LNCAP (cell line): ENCODE results near the gene ZBTB20.

Source experiments
- TF ChIP-seq, protein P1 (sequence below): fragments of 450-650 bp; IDR thresholded peaks from 2 replicates; pipeline ENCODE4 v1.5.1; 2017; ENCODE audit warnings: mild to moderate bottlenecking

The ZBTB20 gene

DNA sequence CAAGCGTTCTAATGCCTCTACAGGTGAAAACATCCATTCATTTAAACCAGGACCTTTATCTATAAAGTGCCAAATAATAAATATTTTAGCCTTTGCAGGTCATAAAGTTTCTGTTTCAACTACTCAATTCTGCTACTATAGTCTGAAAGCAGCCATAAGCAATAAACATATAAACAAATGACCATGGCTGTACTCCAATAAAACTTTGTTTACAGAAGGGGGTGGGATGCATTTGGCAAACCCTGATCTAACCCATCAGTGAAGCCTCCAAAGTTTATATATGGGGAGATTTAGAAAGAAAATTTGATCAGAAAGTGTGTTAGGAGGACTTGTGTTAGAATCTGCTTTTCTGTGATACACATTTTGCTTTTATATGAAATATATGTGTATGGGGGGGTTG, 161.3 kb downstream of the ZBTB20 start:
- TF ChIP-seq, protein P1, sequence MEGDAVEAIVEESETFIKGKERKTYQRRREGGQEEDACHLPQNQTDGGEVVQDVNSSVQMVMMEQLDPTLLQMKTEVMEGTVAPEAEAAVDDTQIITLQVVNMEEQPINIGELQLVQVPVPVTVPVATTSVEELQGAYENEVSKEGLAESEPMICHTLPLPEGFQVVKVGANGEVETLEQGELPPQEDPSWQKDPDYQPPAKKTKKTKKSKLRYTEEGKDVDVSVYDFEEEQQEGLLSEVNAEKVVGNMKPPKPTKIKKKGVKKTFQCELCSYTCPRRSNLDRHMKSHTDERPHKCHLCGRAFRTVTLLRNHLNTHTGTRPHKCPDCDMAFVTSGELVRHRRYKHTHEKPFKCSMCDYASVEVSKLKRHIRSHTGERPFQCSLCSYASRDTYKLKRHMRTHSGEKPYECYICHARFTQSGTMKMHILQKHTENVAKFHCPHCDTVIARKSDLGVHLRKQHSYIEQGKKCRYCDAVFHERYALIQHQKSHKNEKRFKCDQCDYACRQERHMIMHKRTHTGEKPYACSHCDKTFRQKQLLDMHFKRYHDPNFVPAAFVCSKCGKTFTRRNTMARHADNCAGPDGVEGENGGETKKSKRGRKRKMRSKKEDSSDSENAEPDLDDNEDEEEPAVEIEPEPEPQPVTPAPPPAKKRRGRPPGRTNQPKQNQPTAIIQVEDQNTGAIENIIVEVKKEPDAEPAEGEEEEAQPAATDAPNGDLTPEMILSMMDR: no peak

DNA sequence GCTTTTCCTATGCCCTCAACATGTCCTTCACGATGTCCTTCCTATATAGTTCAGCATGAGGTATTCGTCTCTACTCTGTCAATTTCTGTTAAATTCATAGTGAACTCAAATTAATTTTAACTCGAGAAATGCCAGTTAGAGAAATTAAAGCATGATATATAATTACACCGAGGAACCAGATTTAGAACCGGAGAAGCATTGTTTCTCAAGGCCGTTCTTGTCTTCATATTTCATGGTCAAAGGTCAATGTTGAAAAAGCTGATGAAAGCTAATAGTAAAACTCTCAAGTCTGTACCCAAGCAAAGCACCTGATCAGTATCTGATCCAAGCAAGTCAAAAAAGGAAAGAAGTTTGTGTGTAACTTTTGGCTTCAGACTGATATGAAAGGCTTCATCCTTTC, 163.8 kb downstream of the ZBTB20 start:
- TF ChIP-seq, protein P1: no peak

DNA sequence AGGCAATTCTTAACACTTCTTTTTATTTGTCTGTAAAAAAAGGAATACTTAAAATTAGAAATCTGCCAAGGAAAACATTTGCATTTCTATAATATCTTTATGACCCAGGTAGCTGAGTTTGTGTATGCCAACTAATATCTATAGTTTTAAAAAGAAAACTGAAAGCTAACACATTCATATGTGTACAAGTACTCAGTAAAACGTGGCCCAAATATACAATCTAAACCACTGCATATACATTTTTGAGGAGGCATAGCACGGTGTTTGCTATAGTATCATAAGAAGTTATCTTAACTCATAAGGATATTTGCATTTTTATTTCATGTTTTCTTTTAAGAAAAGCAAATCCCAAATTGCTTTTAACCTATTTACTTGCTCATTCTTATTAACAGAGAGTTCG, 172.7 kb downstream of the ZBTB20 start:
- TF ChIP-seq, protein P1: no peak

DNA sequence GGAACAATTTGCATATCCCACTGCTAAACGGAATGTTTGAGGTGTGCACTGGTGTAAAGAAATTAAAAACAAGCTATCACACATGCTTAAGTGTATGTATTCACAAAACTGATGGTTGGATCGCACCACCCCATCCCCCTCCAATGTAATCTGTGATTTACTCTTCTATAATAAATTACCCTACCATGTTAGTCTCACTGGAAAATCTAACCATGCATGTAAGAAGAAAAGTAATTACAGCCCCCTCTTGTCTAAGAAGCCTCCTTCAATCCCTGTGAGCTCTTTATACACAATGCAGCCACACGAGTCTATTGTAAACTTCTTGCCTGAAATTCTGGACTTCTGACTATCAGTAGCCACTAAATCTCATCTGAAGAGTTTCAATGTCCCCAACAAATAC, 173.6 kb downstream of the ZBTB20 start:
- TF ChIP-seq, protein P1: no peak

DNA sequence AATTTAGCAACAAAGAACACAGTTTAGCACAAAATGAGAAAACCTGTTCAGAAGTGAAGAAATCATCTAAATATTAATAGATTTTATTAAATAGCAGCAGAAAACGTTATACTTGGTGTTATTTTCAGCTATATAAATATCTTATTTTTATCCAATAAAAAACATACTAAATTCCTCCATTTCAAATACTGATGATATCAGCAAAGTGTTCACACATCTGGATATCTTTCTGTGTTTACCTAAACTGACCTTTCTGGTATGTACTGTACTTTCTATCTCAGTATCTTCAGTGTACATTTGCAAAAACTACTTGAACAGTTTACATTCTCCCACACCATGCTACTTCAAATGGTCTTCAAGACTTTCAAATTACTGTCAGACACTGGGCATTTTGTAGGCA, 179.9 kb downstream of the ZBTB20 start:
- TF ChIP-seq, protein P1: no peak

DNA sequence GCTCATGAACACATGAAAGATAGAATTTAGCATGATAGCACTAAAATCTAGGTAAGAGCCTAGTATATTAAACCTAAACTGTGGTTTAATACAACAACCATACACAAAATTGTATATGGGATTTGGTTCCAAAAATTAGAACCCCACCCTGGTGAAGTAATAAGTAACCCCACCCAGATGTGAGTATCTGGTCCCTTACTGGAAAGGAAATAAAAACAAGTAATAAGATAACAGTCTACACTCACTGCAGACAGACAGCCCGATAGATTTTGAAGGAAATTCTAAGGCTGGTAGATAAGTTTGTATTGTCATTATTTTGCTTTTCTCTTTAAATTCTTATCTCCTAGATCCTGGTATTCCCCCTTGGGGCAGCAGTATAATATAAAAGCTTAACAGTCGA, 184.9 kb downstream of the ZBTB20 start:
- TF ChIP-seq, protein P1: no peak

DNA sequence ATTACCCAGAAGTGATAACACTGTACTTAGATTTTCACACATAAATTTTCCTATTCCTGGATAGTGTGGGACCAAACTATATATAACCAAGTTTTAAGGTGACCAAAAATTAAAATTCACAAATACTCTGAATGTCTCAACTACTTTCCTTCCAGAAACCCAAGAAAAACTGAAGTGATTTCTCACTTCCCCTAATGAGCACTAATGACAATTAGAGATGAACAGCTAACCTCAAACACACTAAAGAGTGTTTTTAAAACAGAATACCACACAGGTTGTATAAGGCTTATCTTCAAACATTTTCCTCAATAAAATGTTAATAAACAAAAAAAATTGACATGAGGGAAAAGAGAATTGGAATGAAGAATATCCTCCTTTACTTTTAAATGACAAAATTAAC, 188.2 kb downstream of the ZBTB20 start:
- TF ChIP-seq, protein P1: no peak

DNA sequence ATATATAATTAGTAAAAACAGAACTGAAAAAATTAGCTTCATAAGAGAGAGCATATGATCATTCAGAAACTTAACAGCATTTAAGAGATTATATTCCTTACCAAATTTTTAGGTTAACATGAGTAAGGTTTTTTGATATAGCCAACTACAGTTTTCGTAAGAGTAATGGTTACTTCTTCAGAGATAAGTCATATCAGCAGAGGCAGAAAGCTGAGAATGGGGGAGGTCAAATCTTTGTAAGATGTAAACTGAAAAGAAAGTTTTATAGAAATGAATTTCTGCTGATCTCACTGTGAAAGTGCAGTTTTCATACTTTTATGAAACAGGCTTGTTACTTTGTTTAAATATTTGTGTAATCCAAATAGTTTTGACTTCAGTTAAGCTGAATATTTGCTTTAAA, 193.3 kb downstream of the ZBTB20 start:
- TF ChIP-seq, protein P1: no peak
